ENCODE data around the gene TVP23C. TPM values are rescaled to one million over a fixed set of nuclear protein-coding genes. Genes with fewer than 3 reads are reported as not detected.
"Not testable (repeated sequence)": the region's sequence is repeated elsewhere in the genome, so short reads cannot be mapped to it uniquely, and the experiment has no call there.

TVP23C gene
- polyA plus RNA-seq, 3 donors, result 11.1 to 22.6 (median 12.8) TPM

GRCh38 chr17:15546604-15547003, 16.7 kb downstream of the TVP23C start:
- DNase-seq (ENCODE audit: extremely low read depth in 1 of 11, low read depth in 9 of 11, low spot score in 4 of 11), result not testable (repeated sequence)

GRCh38 chr17:15540371-15541219, 22.7 kb downstream of the TVP23C start:
- DNase-seq (ENCODE audit: extremely low read depth in 1 of 11, low read depth in 9 of 11, low spot score in 4 of 11), result not testable (repeated sequence)

- not testable (repeated sequence) for DNase-seq (ENCODE audit: extremely low read depth in 1 of 11, low read depth in 9 of 11, low spot score in 4 of 11)
Observed at GRCh38 chr17:15533122-15533521, 30.2 kb downstream of the TVP23C start.

- peak in 3 of 11 donors; percentile 29 to 42 (median 35) for DNase-seq (ENCODE audit: extremely low read depth in 1 of 11, low read depth in 9 of 11, low spot score in 4 of 11)
Observed at GRCh38 chr17:15526292-15527218, 36.7 kb downstream of the TVP23C start.

- not testable (repeated sequence) for DNase-seq (ENCODE audit: extremely low read depth in 1 of 11, low read depth in 9 of 11, low spot score in 4 of 11)
Observed at GRCh38 chr17:15524990-15525985, 38.0 kb downstream of the TVP23C start.

- DNase-seq (ENCODE audit: extremely low read depth in 1 of 11, low read depth in 9 of 11, low spot score in 4 of 11), result no peak
Observed at GRCh38 chr17:15516150-15516549, 47.1 kb downstream of the TVP23C start.

GRCh38 chr17:15514469-15514868, 48.8 kb downstream of the TVP23C start:
- DNase-seq (ENCODE audit: extremely low read depth in 1 of 11, low read depth in 9 of 11, low spot score in 4 of 11), result no peak

- no peak for DNase-seq (ENCODE audit: extremely low read depth in 1 of 11, low read depth in 9 of 11, low spot score in 4 of 11)
Observed at GRCh38 chr17:15513856-15514459, 49.3 kb downstream of the TVP23C start.

GRCh38 chr17:15513058-15513791, 50.1 kb downstream of the TVP23C start:
- DNase-seq (ENCODE audit: extremely low read depth in 1 of 11, low read depth in 9 of 11, low spot score in 4 of 11), result no peak

GRCh38 chr17:15512071-15512709, 51.1 kb downstream of the TVP23C start:
- no peak for DNase-seq (ENCODE audit: extremely low read depth in 1 of 11, low read depth in 9 of 11, low spot score in 4 of 11)

- no peak for DNase-seq (ENCODE audit: extremely low read depth in 1 of 11, low read depth in 9 of 11, low spot score in 4 of 11)
Observed at GRCh38 chr17:15511142-15511541, 52.1 kb downstream of the TVP23C start.

GRCh38 chr17:15510361-15510760, 52.9 kb downstream of the TVP23C start:
- DNase-seq (ENCODE audit: extremely low read depth in 1 of 11, low read depth in 9 of 11, low spot score in 4 of 11), result no peak

- DNase-seq (ENCODE audit: extremely low read depth in 1 of 11, low read depth in 9 of 11, low spot score in 4 of 11), result no peak
Observed at GRCh38 chr17:15509095-15509494, 54.2 kb downstream of the TVP23C start.

GRCh38 chr17:15508466-15508865, 54.8 kb downstream of the TVP23C start:
- no peak for DNase-seq (ENCODE audit: extremely low read depth in 1 of 11, low read depth in 9 of 11, low spot score in 4 of 11)

GRCh38 chr17:15507896-15508295, 55.4 kb downstream of the TVP23C start:
- DNase-seq (ENCODE audit: extremely low read depth in 1 of 11, low read depth in 9 of 11, low spot score in 4 of 11), result no peak

GRCh38 chr17:15507001-15507400, 56.3 kb downstream of the TVP23C start:
- no peak for DNase-seq (ENCODE audit: extremely low read depth in 1 of 11, low read depth in 9 of 11, low spot score in 4 of 11)

GRCh38 chr17:15505708-15506107, 57.6 kb downstream of the TVP23C start:
- DNase-seq (ENCODE audit: extremely low read depth in 1 of 11, low read depth in 9 of 11, low spot score in 4 of 11), result not testable (repeated sequence)
